CD4-positive, alpha-beta T cell (primary cell): ENCODE measurements around the gene LHFPL6. TPM values are rescaled to one million over a fixed set of nuclear protein-coding genes. Genes with fewer than 3 reads are reported as not detected.

ENCODE experiments used
- ATAC-seq: fragments of 200-7000 bp; cut with Tn5 transposase; one replicate; pipeline ENCODE4 v1.10.0; 2022; ENCODE audit warnings: mild to moderate bottlenecking; ENCODE audit not compliant: poor library complexity
- CTCF ChIA-PET: fragments of 350-600 bp; sonication (Branson Sonifier 250); formaldehyde crosslinking; loops from one replicate; lab custom pipeline; 2021; ENCODE audit warnings: antibody characterized with exemption, inconsistent platforms; lab: Charles Lee
- POLR2A ChIA-PET: fragments of 350-600 bp; sonication (Branson Sonifier 250); formaldehyde crosslinking; loops from one replicate; lab custom pipeline; 2021; ENCODE audit warnings: antibody characterized with exemption, inconsistent platforms; lab: Charles Lee
- DNase-seq, 14 experiments: peaks; one replicate each; pipeline ENCODE4 v3.0.0-alpha.2; 2013 to 2020; ENCODE audit warnings: mixed read lengths in 2 of 14
- H3K27ac ChIP-seq, 2 donors: one replicate each; pipeline versions ENCODE4 v1.5.1 to v1.7.0; 2013; ENCODE audit warnings: low read length in 2 of 2, low read depth in 1 of 2, mild to moderate bottlenecking in 1 of 2
- H3K27me3 ChIP-seq, 2 experiments: 1 replicate in 1 of 2; 2 replicates in 1 of 2; pipeline versions ENCODE4 v1.6.1 to v1.7.0; 2013; ENCODE audit warnings: low read length in 2 of 2, control low read depth in 1 of 2, mild to moderate bottlenecking in 1 of 2, moderate library complexity in 1 of 2; ENCODE audit not compliant: insufficient read depth in 2 of 2, control insufficient read depth in 1 of 2
- H3K36me3 ChIP-seq: one replicate; pipeline ENCODE4 v1.6.1; 2013; ENCODE audit warnings: low read length, control low read depth; ENCODE audit not compliant: insufficient read depth
- H3K4me1 ChIP-seq: one replicate; pipeline ENCODE4 v1.6.1; 2013; ENCODE audit warnings: low read length, control low read depth; ENCODE audit not compliant: insufficient read depth
- H3K4me3 ChIP-seq: one replicate; pipeline ENCODE4 v1.5.1; 2013; ENCODE audit warnings: mild to moderate bottlenecking, low read length, moderate library complexity
- H3K9me3 ChIP-seq, 2 experiments: 1 replicate in 1 of 2; 2 replicates in 1 of 2; pipeline versions ENCODE4 v1.6.1 to v1.7.0; 2013; ENCODE audit warnings: low read length in 2 of 2, mild to moderate bottlenecking in 2 of 2, control low read depth in 1 of 2, moderate library complexity in 1 of 2; ENCODE audit not compliant: control insufficient read depth in 1 of 2, insufficient read depth in 1 of 2
- H3K27ac Mint-ChIP-seq: one replicate; pipeline ENCODE4 v1.8.0; 2020; ENCODE audit warnings: mixed read lengths
- H3K27me3 Mint-ChIP-seq: one replicate; pipeline ENCODE4 v1.8.0; 2021; ENCODE audit warnings: mixed read lengths
- H3K36me3 Mint-ChIP-seq: one replicate; pipeline ENCODE4 v1.8.0; 2021; ENCODE audit warnings: low read depth, mixed read lengths
- H3K4me1 Mint-ChIP-seq: one replicate; pipeline ENCODE4 v1.8.0; 2021; ENCODE audit warnings: low read depth, mixed read lengths
- H3K4me3 Mint-ChIP-seq: one replicate; pipeline ENCODE4 v1.8.0; 2020; ENCODE audit warnings: mild to moderate bottlenecking, mixed read lengths
- H3K9me3 Mint-ChIP-seq: one replicate; pipeline ENCODE4 v1.8.0; 2020; ENCODE audit warnings: mixed read lengths
- CTCF ChIP-seq: fragments of 200-600 bp; IDR thresholded peaks from one replicate; pipeline ENCODE4 v1.8.0; 2022; ENCODE audit warnings: antibody characterized with exemption, mild to moderate bottlenecking
- intact Hi-C, 2 experiments: fragments of 100-400 bp; cut with DNase I in 1 of 2; cut with micrococcal nuclease in 1 of 2; formaldehyde crosslinking; loops; one replicate each; pipeline versions ENCODE4 v1.15.1 to v1.9.0; 2023 to 2025; cut with DNase I, micrococcal nuclease
- total RNA-seq, 174 experiments: library from RNA in 2 of 174; stranded (reverse) in 2 of 174; gene quantifications; one replicate each; pipeline ENCODE4 v1.2.3 and lab custom pipeline; 2021 to 2026

The LHFPL6 gene
- total RNA-seq, 2 experiments from 2014 or later = not detected

- H3K4me3 Mint-ChIP-seq = no peak overlapping the region
- H3K27ac Mint-ChIP-seq = no peak overlapping the region
- no peak overlapping the region for H3K4me3 ChIP-seq
- POLR2A ChIA-PET = no interaction called here
- peaks cover 3 to 8% of the 10 kb centered on the region in 2 experiments for H3K27me3 ChIP-seq
- H3K9me3 Mint-ChIP-seq = no peaks in the 10 kb centered on the region
- CTCF ChIA-PET = no interaction called here
- H3K27ac ChIP-seq = no peak overlapping the region
- no peaks in the 10 kb centered on the region for H3K36me3 ChIP-seq
- ATAC-seq (no peak), DNase-seq (no peak)
- H3K9me3 ChIP-seq = peaks cover 0 to 5% of the 10 kb centered on the region in 2 experiments
- H3K4me1 ChIP-seq = no peaks in the 10 kb centered on the region
- H3K36me3 Mint-ChIP-seq = no peaks in the 10 kb centered on the region
- TF ChIP-seq CTCF = no peak
- H3K27me3 Mint-ChIP-seq = peaks cover 36% of the 10 kb centered on the region
- H3K4me1 Mint-ChIP-seq = no peaks in the 10 kb centered on the region
- intact Hi-C loops = no loop called here
These were observed 150.6 kb downstream of the LHFPL6 start for GRCh38 chr13:39452417-39452816.

- no peak for TF ChIP-seq CTCF
- ATAC-seq (no peak), DNase-seq (peak in 3 of 14 experiments; percentile 33 to 51 (median 40))
- H3K27ac ChIP-seq = no peak overlapping the region
- peaks cover 3 to 8% of the 10 kb centered on the region in 2 experiments for H3K27me3 ChIP-seq
- POLR2A ChIA-PET = no interaction called here
- Mint-ChIP-seq H3K27ac (no peak overlapping the region), H3K9me3 (no peaks in the 10 kb centered on the region), H3K4me1 (no peaks in the 10 kb centered on the region), H3K36me3 (no peaks in the 10 kb centered on the region), H3K4me3 (no peak overlapping the region), H3K27me3 (peaks cover 39% of the 10 kb centered on the region)
- intact Hi-C loops = no loop called here
- CTCF ChIA-PET = no interaction called here
- H3K36me3 ChIP-seq = no peaks in the 10 kb centered on the region
- peaks cover 0 to 3% of the 10 kb centered on the region in 2 experiments for H3K9me3 ChIP-seq
- H3K4me1 ChIP-seq = no peaks in the 10 kb centered on the region
- H3K4me3 ChIP-seq = no peak overlapping the region
These were observed 151.1 kb downstream of the LHFPL6 start for GRCh38 chr13:39451860-39452301.

- no peak overlapping the region for H3K4me3 Mint-ChIP-seq
- no peaks in the 10 kb centered on the region for H3K9me3 Mint-ChIP-seq
- no peaks in the 10 kb centered on the region for H3K4me1 ChIP-seq
- no peak overlapping the region for H3K27ac Mint-ChIP-seq
- CTCF ChIA-PET = no interaction called here
- DNase-seq (peak in 1 of 14 experiments; percentile 20), ATAC-seq (no peak)
- no peaks in the 10 kb centered on the region for H3K9me3 ChIP-seq
- H3K27me3 ChIP-seq = peaks cover 3 to 8% of the 10 kb centered on the region in 2 experiments
- no peaks in the 10 kb centered on the region for H3K36me3 Mint-ChIP-seq
- H3K36me3 ChIP-seq = no peaks in the 10 kb centered on the region
- POLR2A ChIA-PET = no interaction called here
- H3K4me1 Mint-ChIP-seq = no peaks in the 10 kb centered on the region
- no peak overlapping the region for H3K27ac ChIP-seq
- no peak for TF ChIP-seq CTCF
- H3K4me3 ChIP-seq = no peak overlapping the region
- intact Hi-C loops = no loop called here
- H3K27me3 Mint-ChIP-seq = peaks cover 45% of the 10 kb centered on the region
These were observed 151.7 kb downstream of the LHFPL6 start for GRCh38 chr13:39451301-39451700.
